SHP77 (cell line): ENCODE results near the gene ZDHHC16.
A peak's percentile ranks its signal among the peaks of the same experiment; 100 is the strongest.
"Not testable (repeated sequence)": the region's sequence is repeated elsewhere in the genome, so short reads cannot be mapped to it uniquely, and the experiment has no call there.

Experiments
- DNase-seq, 2 experiments: peaks; one replicate each; lab custom pipeline; 2025; lab: John Stamatoyannopoulos, UW

ZDHHC16 gene

GRCh38 chr10:97445722-97446639 lies at the start of gene ZDHHC16, which contains the start of gene EXOSC1:
Gene ZDHHC16 (plus strand): TSS chr10:97446175. CDS start chr10:97451676, 5,501 bp downstream.
Gene EXOSC1 (minus strand): TSS chr10:97446006. CDS start chr10:97445985, 21 bp downstream.
- DNase-seq, result peak; percentile 92 to 97

- peak; percentile 54 to 58 for DNase-seq
These were observed 46.0 kb upstream of the ZDHHC16 start for GRCh38 chr10:97399843-97400545.

GRCh38 chr10:97400665-97401454 lies 45.1 kb upstream of the ZDHHC16 start, which contains the start of gene RRP12:
Gene RRP12 (minus strand): TSS chr10:97401340. CDS start chr10:97401231, 109 bp downstream.
- peak; percentile 98 for DNase-seq

GRCh38 chr10:97401455-97401919 lies 44.5 kb upstream of the ZDHHC16 start:
- DNase-seq, result no peak

- no peak for DNase-seq
These were observed 41.9 kb upstream of the ZDHHC16 start for GRCh38 chr10:97404044-97404443.

- DNase-seq, result no peak
These were observed 39.9 kb upstream of the ZDHHC16 start for GRCh38 chr10:97406064-97406463.

GRCh38 chr10:97406483-97406882 lies 39.5 kb upstream of the ZDHHC16 start:
- DNase-seq, result not testable (repeated sequence)

GRCh38 chr10:97407211-97407951 lies 38.6 kb upstream of the ZDHHC16 start:
- DNase-seq, result peak; percentile 84 to 86

GRCh38 chr10:97407952-97408248 lies 38.1 kb upstream of the ZDHHC16 start:
- DNase-seq, result no peak

- DNase-seq, result no peak
These were observed 37.4 kb upstream of the ZDHHC16 start for GRCh38 chr10:97408496-97408992.

- DNase-seq, result no peak
These were observed 34.6 kb upstream of the ZDHHC16 start for GRCh38 chr10:97411406-97411805.

- no peak for DNase-seq
These were observed 33.1 kb upstream of the ZDHHC16 start for GRCh38 chr10:97412891-97413304.

GRCh38 chr10:97416565-97416964 lies 29.4 kb upstream of the ZDHHC16 start:
- DNase-seq, result no peak

- not testable (repeated sequence) for DNase-seq
These were observed 22.2 kb upstream of the ZDHHC16 start for GRCh38 chr10:97423757-97424098.

- peak; percentile 91 to 92 for DNase-seq
These were observed 19.8 kb upstream of the ZDHHC16 start, which contains the start of gene PGAM1 for GRCh38 chr10:97425964-97426775. Gene PGAM1 (plus strand): TSS chr10:97426191. CDS start chr10:97426308, 117 bp downstream.

- DNase-seq, result no peak
These were observed 19.0 kb upstream of the ZDHHC16 start for GRCh38 chr10:97426776-97427570.

GRCh38 chr10:97427571-97428179 lies 18.3 kb upstream of the ZDHHC16 start:
- DNase-seq, result no peak

GRCh38 chr10:97428572-97428981 lies 17.4 kb upstream of the ZDHHC16 start:
- DNase-seq, result no peak

GRCh38 chr10:97434055-97434454 lies 11.9 kb upstream of the ZDHHC16 start:
- DNase-seq, result no peak
